Fibroblast of skin of scalp (primary cell): ENCODE data around the gene GALE. TPM values are rescaled to one million over a fixed set of nuclear protein-coding genes. Genes with fewer than 3 reads are reported as not detected.
A peak's percentile ranks its signal among the peaks of the same experiment; 100 is the strongest.
"Not testable (repeated sequence)": the region's sequence is repeated elsewhere in the genome, so short reads cannot be mapped to it uniquely, and the experiment has no call there.

Experiments
- DNase-seq: peaks from one replicate; pipeline ENCODE4 v3.0.0-alpha.2; 2013
- polyA plus RNA-seq, 2 experiments: library from polyadenylated mRNA; unstranded; fragments of 120-200 nt; gene quantifications; one replicate each; pipeline ENCODE4 v1.2.1, GENCODE V29; 2013; ENCODE audit not compliant: insufficient read length in 2 of 2

The GALE gene
- polyA plus RNA-seq (2013, experiment 1 of 2; ENCODE audit: insufficient read length), result 24.1 TPM
- polyA plus RNA-seq (2013, experiment 2 of 2; ENCODE audit: insufficient read length), result 18.5 TPM

GRCh38 chr1:23800400-23801337 lies at the start of gene GALE:
Gene GALE, minus strand, starts transcription at chr1:23800754. Its CDS starts 1,747 bp downstream, at chr1:23799007.
- DNase-seq, result peak; percentile 95

- no peak for DNase-seq
Observed at GRCh38 chr1:23848673-23849616, 48.4 kb upstream of the GALE start.

GRCh38 chr1:23847482-23848095 lies 47.0 kb upstream of the GALE start:
- DNase-seq, result not testable (repeated sequence)

- no peak for DNase-seq
Observed at GRCh38 chr1:23845163-23845562, 44.6 kb upstream of the GALE start.

GRCh38 chr1:23843644-23844043 lies 43.1 kb upstream of the GALE start:
- no peak for DNase-seq

- DNase-seq, result peak; percentile 60
Observed at GRCh38 chr1:23838401-23838866, 37.9 kb upstream of the GALE start.

- no peak for DNase-seq
Observed at GRCh38 chr1:23837908-23838307, 37.4 kb upstream of the GALE start.

- no peak for DNase-seq
Observed at GRCh38 chr1:23836037-23836436, 35.5 kb upstream of the GALE start.

- DNase-seq, result not testable (repeated sequence)
Observed at GRCh38 chr1:23834156-23834555, 33.6 kb upstream of the GALE start.

- no peak for DNase-seq
Observed at GRCh38 chr1:23827717-23828116, 27.2 kb upstream of the GALE start.

GRCh38 chr1:23826590-23826989 lies 26.0 kb upstream of the GALE start:
- not testable (repeated sequence) for DNase-seq

- no peak for DNase-seq
Observed at GRCh38 chr1:23825762-23826522, 25.4 kb upstream of the GALE start.

- DNase-seq, result peak; percentile 90
Observed at GRCh38 chr1:23825076-23825761, 24.7 kb upstream of the GALE start, which contains the start of gene HMGCL. Gene HMGCL, minus strand, starts transcription at chr1:23825429. Its CDS starts 14 bp downstream, at chr1:23825415.

GRCh38 chr1:23824711-23825075 lies 24.1 kb upstream of the GALE start:
- no peak for DNase-seq

GRCh38 chr1:23823767-23824166 lies 23.2 kb upstream of the GALE start:
- DNase-seq, result no peak

- DNase-seq, result no peak
Observed at GRCh38 chr1:23817633-23818032, 17.1 kb upstream of the GALE start.

GRCh38 chr1:23816906-23817305 lies 16.4 kb upstream of the GALE start:
- DNase-seq, result no peak

GRCh38 chr1:23816361-23816760 lies 15.8 kb upstream of the GALE start:
- no peak for DNase-seq

- no peak for DNase-seq
Observed at GRCh38 chr1:23814016-23814415, 13.5 kb upstream of the GALE start.

GRCh38 chr1:23810818-23811540 lies 10.4 kb upstream of the GALE start:
- DNase-seq, result no peak
